Type B pancreatic cell (in vitro differentiated cells): ENCODE measurements around the gene DSCAM. TPM values are rescaled to one million over a fixed set of nuclear protein-coding genes. Genes with fewer than 3 reads are reported as not detected.

Source experiments
- DNase-seq: peaks from one replicate; pipeline ENCODE4 v3.0.0; 2021; ENCODE audit warnings: mixed read lengths; ENCODE audit not compliant: unreplicated experiment; ENCODE audit errors: extremely low spot score
- H3K27ac Mint-ChIP-seq: 2 replicates; pipeline ENCODE4 v1.8.0; 2021; ENCODE audit warnings: mild to moderate bottlenecking, mixed read lengths
- H3K27me3 Mint-ChIP-seq: 2 replicates; pipeline ENCODE4 v1.8.0; 2021; ENCODE audit warnings: mixed read lengths
- H3K36me3 Mint-ChIP-seq: 2 replicates; pipeline ENCODE4 v1.8.0; 2021; ENCODE audit warnings: mixed read lengths
- H3K4me1 Mint-ChIP-seq: one replicate; pipeline ENCODE4 v1.8.0; 2021; ENCODE audit warnings: mixed read lengths; ENCODE audit not compliant: unreplicated experiment
- H3K4me3 Mint-ChIP-seq: 2 replicates; pipeline ENCODE4 v1.8.0; 2021; ENCODE audit warnings: mild to moderate bottlenecking, mixed read lengths
- H3K9me3 Mint-ChIP-seq: 2 replicates; pipeline ENCODE4 v1.8.0; 2021; ENCODE audit warnings: mixed read lengths
- microRNA-seq: library from miRNA; unstranded; fragments of <30 nt; microRNA quantifications from one replicate; pipeline ENCODE4, GENCODE V29; 2020
- total RNA-seq: library from RNA; stranded (reverse); gene quantifications from 2 replicates; pipeline ENCODE4 v1.2.1, GENCODE V29; 2021; ENCODE audit warnings: low replicate concordance
- TF ChIP-seq, protein P1 (sequence below): fragments of 200-600 bp; sonication (generic); conservative IDR thresholded peaks from 2 replicates; pipeline ENCODE4 v1.5.0; 2021; ENCODE audit warnings: antibody characterized with exemption, mild to moderate bottlenecking

DSCAM gene
- total RNA-seq, 1 donor from 2014 or later: 1.4 TPM

DNA sequence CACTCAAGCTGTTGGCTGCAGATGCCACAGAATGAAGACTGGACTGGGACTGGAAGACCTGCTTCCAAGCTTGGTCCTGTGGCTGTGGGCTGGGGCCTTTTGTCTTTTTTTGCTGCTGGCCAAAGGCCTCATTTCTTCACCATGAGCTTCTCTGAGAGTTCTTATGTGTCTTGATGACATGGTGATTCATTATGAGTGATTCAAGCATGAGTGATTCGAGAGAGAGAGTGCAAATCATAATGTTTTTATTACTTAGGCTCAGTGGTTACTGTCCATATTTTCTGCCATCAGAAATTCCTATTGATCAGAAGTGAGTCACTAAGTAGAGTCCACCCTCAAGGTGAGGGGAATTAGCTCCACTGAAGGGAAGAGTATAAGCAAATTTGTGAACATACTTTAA lies 885.7 kb downstream of the DSCAM start:
- Mint-ChIP-seq H3K9me3 (peaks cover 21% of the 10 kb centered on the region), H3K4me3 (no peak overlapping the region), H3K4me1 (no peaks in the 10 kb centered on the region), H3K36me3 (peaks cover 3% of the 10 kb centered on the region), H3K27ac (no peak overlapping the region), H3K27me3 (peaks cover 5% of the 10 kb centered on the region)
- DNase-seq: no peak
- TF ChIP-seq, protein P1, sequence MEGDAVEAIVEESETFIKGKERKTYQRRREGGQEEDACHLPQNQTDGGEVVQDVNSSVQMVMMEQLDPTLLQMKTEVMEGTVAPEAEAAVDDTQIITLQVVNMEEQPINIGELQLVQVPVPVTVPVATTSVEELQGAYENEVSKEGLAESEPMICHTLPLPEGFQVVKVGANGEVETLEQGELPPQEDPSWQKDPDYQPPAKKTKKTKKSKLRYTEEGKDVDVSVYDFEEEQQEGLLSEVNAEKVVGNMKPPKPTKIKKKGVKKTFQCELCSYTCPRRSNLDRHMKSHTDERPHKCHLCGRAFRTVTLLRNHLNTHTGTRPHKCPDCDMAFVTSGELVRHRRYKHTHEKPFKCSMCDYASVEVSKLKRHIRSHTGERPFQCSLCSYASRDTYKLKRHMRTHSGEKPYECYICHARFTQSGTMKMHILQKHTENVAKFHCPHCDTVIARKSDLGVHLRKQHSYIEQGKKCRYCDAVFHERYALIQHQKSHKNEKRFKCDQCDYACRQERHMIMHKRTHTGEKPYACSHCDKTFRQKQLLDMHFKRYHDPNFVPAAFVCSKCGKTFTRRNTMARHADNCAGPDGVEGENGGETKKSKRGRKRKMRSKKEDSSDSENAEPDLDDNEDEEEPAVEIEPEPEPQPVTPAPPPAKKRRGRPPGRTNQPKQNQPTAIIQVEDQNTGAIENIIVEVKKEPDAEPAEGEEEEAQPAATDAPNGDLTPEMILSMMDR: no peak

Small RNA genes within 50 kb of the gene (microRNA-seq; reads per million reads assigned to microRNA genes)
- not detected for gene MIR4760
